B cell (primary cell): ENCODE results near the gene MED23.

Experiments
- CTCF ChIP-seq: fragments of 200-600 bp; IDR thresholded peaks from one replicate; pipeline ENCODE4 v1.8.0; 2022; ENCODE audit warnings: antibody characterized with exemption, mild to moderate bottlenecking
- EZH2 ChIP-seq: IDR thresholded peaks from 2 replicates; pipeline ENCODE4 v1.6.1; 2012; ENCODE audit warnings: borderline replicate concordance, low read depth, mild to moderate bottlenecking, moderate library complexity, low read length; ENCODE audit not compliant: insufficient read depth, poor library complexity, severe bottlenecking

- TF ChIP-seq CTCF: no peak
- TF ChIP-seq EZH2: no peak
Measured at GRCh38 chr6:131635384-131636340, 7.6 kb upstream of the MED23 start.
